ENCODE results near the gene BEND4. TPM values are rescaled to one million over a fixed set of nuclear protein-coding genes. Genes with fewer than 3 reads are reported as not detected.
A peak's percentile ranks its signal among the peaks of the same experiment; 100 is the strongest.

Gene BEND4
- total RNA-seq, 1 experiment from 2014 or later: not detected

DNA sequence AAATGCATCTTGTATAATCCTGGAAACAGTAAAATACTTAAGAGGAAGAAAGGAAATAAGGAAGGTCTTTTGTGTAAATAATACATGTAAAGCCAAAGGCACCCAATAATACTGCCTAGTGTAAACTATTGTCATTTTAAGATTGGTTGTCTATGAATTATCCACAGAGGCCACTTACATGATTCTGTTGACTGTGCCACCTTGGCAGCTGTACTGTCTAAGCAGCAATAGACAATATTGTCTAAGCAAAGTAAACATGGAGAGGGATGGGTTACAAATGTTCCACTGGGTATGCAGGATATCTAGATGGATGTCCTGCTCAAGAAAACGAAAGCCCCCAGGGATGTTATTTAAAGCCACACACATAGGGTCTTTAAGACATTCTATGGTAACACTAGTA lies 19.4 kb downstream of the BEND4 start:
- no peaks in the 10 kb centered on the region for H3K9me3 ChIP-seq (ENCODE audit: low read length)
- no peaks in the 10 kb centered on the region for H3K36me3 ChIP-seq (ENCODE audit: low read depth, low read length)
- no peaks in the 10 kb centered on the region for H3K79me2 ChIP-seq (ENCODE audit: low read length)
- ChIA-PET POLR2A (ENCODE audit: unreplicated experiment) (no interaction called here), CTCF (no interaction called here)
- no peak overlapping the region for H3K4me2 ChIP-seq (ENCODE audit: low read length)
- no peaks in the 10 kb centered on the region for H4K20me1 ChIP-seq (ENCODE audit: low read length)
- no peak overlapping the region for H3K9ac ChIP-seq (ENCODE audit: low read length)
- H3K27me3 ChIP-seq (ENCODE audit: low read length): peaks cover 20% of the 10 kb centered on the region
- H3K4me3 ChIP-seq (ENCODE audit: low read length): no peak overlapping the region
- no peaks in the 10 kb centered on the region for H3F3A ChIP-seq (ENCODE audit: low read length, unreplicated experiment)
- TF ChIP-seq, protein P1, sequence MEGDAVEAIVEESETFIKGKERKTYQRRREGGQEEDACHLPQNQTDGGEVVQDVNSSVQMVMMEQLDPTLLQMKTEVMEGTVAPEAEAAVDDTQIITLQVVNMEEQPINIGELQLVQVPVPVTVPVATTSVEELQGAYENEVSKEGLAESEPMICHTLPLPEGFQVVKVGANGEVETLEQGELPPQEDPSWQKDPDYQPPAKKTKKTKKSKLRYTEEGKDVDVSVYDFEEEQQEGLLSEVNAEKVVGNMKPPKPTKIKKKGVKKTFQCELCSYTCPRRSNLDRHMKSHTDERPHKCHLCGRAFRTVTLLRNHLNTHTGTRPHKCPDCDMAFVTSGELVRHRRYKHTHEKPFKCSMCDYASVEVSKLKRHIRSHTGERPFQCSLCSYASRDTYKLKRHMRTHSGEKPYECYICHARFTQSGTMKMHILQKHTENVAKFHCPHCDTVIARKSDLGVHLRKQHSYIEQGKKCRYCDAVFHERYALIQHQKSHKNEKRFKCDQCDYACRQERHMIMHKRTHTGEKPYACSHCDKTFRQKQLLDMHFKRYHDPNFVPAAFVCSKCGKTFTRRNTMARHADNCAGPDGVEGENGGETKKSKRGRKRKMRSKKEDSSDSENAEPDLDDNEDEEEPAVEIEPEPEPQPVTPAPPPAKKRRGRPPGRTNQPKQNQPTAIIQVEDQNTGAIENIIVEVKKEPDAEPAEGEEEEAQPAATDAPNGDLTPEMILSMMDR (conservative IDR thresholded peaks at IDR 0.05; ENCODE audit: low read depth, low read length): no peak
- TF ChIP-seq EZH2phosphoT487 (IDR thresholded peaks at IDR 0.05; ENCODE audit: borderline replicate concordance, low read length): no peak
- TF ChIP-seq EZH2 (IDR thresholded peaks at IDR 0.05; ENCODE audit: low read length, unreplicated experiment): no peak
- BruUV-seq (replicated peaks): no TSS peak
- ATAC-seq: no peak
- intact Hi-C loops (cut with micrococcal nuclease): no loop called here
- H3K9me2 ChIP-seq (replicated peaks; ENCODE audit: low read length): no peaks in the 10 kb centered on the region
- no peak overlapping the region for H2AFZ ChIP-seq (ENCODE audit: low read length)
- H3K27ac ChIP-seq (ENCODE audit: low read length): no peak overlapping the region
- no peaks in the 10 kb centered on the region for H3K4me1 ChIP-seq (ENCODE audit: insufficient read depth, low read length)
- no peak for DNase-seq

- ATAC-seq (no peak), DNase-seq (no peak)
- TF ChIP-seq EZH2phosphoT487 (IDR thresholded peaks at IDR 0.05; ENCODE audit: borderline replicate concordance, low read length) (no peak), EZH2 (IDR thresholded peaks at IDR 0.05; ENCODE audit: low read length, unreplicated experiment) (no peak)
- TF ChIP-seq, protein P1 (conservative IDR thresholded peaks at IDR 0.05; ENCODE audit: low read depth, low read length): no peak
- BruUV-seq (replicated peaks): no TSS peak
- Histone ChIP-seq H2AFZ (ENCODE audit: low read length) (no peak overlapping the region), H3K4me2 (ENCODE audit: low read length) (no peak overlapping the region), H4K20me1 (ENCODE audit: low read length) (no peaks in the 10 kb centered on the region), H3K9me2 (replicated peaks; ENCODE audit: low read length) (no peaks in the 10 kb centered on the region), H3F3A (ENCODE audit: low read length, unreplicated experiment) (no peaks in the 10 kb centered on the region), H3K27ac (ENCODE audit: low read length) (no peak overlapping the region), H3K79me2 (ENCODE audit: low read length) (no peaks in the 10 kb centered on the region), H3K9me3 (ENCODE audit: low read length) (no peaks in the 10 kb centered on the region), H3K4me1 (ENCODE audit: insufficient read depth, low read length) (no peaks in the 10 kb centered on the region), H3K27me3 (ENCODE audit: low read length) (peaks cover 20% of the 10 kb centered on the region), H3K9ac (ENCODE audit: low read length) (no peak overlapping the region), H3K36me3 (ENCODE audit: low read depth, low read length) (no peaks in the 10 kb centered on the region), H3K4me3 (ENCODE audit: low read length) (no peak overlapping the region)
- intact Hi-C loops (cut with micrococcal nuclease): no loop called here
- ChIA-PET POLR2A (ENCODE audit: unreplicated experiment) (no interaction called here), CTCF (no interaction called here)
These were observed 20.4 kb downstream of the BEND4 start for GRCh38 chr4:42132099-42132498.

DNA sequence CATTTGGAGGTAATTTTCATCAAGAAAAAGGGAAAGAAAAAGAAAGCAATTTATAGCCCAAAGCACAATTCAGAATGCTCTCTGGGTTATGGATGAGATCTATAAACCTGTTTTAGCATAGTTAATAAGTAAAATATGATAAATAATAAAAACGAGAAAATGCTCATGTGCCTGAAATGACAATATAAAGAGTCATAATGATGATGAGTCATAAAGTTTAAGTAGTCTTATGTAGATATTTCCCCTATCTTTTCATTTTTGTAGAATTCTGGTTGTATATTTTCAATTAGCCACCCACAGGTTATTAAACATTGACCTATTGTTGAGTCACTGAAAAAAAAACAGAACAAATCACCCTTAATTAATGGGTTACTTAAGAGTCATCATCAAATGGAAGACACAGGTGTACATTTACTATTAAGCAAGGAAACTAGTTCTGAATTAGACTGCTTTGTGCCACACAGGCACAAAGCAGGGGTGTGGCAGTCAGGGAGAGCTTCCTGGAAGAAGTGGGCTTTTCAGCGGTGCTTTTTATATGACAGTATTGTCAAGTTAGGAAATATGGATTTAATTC lies 29.3 kb downstream of the BEND4 start:
- intact Hi-C loops (cut with micrococcal nuclease): no loop called here
- ChIA-PET CTCF (no interaction called here), POLR2A (ENCODE audit: unreplicated experiment) (no interaction called here)
- Histone ChIP-seq H3K4me3 (ENCODE audit: low read length) (no peak overlapping the region), H3F3A (ENCODE audit: low read length, unreplicated experiment) (no peaks in the 10 kb centered on the region), H4K20me1 (ENCODE audit: low read length) (no peaks in the 10 kb centered on the region), H3K27ac (ENCODE audit: low read length) (no peak overlapping the region), H3K4me2 (ENCODE audit: low read length) (no peak overlapping the region), H3K4me1 (ENCODE audit: insufficient read depth, low read length) (no peaks in the 10 kb centered on the region), H3K9me2 (replicated peaks; ENCODE audit: low read length) (no peaks in the 10 kb centered on the region), H3K27me3 (ENCODE audit: low read length) (0 out of 2 replicates have a peak, but pooled peaks cover 4% of the 10 kb centered on the region), H3K9me3 (ENCODE audit: low read length) (no peaks in the 10 kb centered on the region), H2AFZ (ENCODE audit: low read length) (no peak overlapping the region), H3K79me2 (ENCODE audit: low read length) (no peaks in the 10 kb centered on the region), H3K36me3 (ENCODE audit: low read depth, low read length) (no peaks in the 10 kb centered on the region), H3K9ac (ENCODE audit: low read length) (no peak overlapping the region)
- DNase-seq: peak; percentile 25
- no TSS peak for BruUV-seq (replicated peaks)
- ATAC-seq: peak; percentile 38
- TF ChIP-seq, protein P1 (conservative IDR thresholded peaks at IDR 0.05; ENCODE audit: low read depth, low read length): no peak
- no peak for TF ChIP-seq EZH2phosphoT487 (IDR thresholded peaks at IDR 0.05; ENCODE audit: borderline replicate concordance, low read length)
- TF ChIP-seq EZH2 (IDR thresholded peaks at IDR 0.05; ENCODE audit: low read length, unreplicated experiment): no peak
